HG03558 (cell line): ENCODE results near the gene LYL1.

Experiments used
- ATAC-seq: cut with Tn5 transposase; IDR thresholded peaks from one replicate; pipeline ENCODE4 v1.9.1; 2021; ENCODE audit warnings: moderate number of reproducible peaks; ENCODE audit not compliant: unreplicated experiment; ENCODE audit errors: extremely low read depth

The LYL1 gene

DNA sequence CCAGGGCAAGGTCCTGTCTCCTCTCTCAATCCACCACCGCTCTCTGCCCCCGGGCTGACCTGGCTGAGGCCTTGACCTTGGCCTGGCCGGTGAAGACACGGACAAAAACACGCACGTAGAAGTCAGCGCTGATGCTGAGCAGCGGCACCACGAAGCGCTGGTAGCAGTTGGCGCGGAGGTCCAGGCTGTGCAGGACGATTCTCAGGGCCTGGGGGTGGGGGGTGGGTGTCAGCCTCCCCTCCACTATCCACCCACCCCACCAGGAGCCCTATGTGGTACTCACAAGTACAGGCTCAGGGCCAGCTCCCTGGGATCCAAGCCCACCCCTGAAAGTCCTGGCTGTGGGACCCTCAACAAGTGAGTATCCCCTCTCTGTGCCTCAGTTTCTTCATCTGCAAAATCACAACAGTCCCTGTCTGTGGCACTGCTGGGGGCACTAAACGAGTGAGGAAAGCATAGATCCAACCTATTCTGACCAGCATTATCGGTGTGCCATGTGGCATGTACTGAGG, 7.5 kb upstream of the LYL1 start:
- no peak for ATAC-seq

DNA sequence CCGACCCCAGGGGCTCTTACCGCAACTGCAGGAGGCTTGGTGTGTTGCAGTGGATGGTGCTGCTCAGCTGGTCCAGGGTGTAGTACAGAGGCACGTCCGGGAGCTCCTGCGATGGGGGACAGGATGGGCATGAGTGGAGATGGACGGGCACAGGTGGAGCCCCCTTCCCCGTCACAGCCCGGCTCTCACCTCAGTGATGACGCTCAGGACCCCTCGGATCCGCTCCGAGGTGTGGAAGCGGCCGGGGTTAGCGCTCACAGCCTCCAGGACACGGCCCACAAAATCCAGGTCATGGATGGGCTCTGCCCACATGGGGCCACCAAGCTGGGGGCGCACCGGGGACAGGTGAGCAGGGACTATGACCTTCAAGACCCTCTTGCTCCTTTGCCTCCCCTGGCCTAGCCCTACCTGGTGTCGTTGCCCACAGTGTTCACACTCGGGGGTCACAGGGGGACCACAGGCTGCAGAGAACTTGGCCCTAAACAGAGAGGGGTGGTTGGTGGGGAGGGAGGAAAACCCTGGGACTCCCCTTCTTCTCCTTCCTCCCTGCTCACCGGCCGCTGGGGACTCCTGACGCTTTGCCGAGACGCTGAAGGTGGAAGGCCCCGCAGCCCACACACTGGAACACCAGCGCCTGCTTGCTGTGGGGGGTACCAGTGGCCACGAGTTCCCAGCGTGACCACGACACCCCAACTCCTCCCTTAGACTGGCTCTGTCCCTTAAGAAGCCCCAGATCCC, 6.9 kb upstream of the LYL1 start:
- no peak for ATAC-seq

DNA sequence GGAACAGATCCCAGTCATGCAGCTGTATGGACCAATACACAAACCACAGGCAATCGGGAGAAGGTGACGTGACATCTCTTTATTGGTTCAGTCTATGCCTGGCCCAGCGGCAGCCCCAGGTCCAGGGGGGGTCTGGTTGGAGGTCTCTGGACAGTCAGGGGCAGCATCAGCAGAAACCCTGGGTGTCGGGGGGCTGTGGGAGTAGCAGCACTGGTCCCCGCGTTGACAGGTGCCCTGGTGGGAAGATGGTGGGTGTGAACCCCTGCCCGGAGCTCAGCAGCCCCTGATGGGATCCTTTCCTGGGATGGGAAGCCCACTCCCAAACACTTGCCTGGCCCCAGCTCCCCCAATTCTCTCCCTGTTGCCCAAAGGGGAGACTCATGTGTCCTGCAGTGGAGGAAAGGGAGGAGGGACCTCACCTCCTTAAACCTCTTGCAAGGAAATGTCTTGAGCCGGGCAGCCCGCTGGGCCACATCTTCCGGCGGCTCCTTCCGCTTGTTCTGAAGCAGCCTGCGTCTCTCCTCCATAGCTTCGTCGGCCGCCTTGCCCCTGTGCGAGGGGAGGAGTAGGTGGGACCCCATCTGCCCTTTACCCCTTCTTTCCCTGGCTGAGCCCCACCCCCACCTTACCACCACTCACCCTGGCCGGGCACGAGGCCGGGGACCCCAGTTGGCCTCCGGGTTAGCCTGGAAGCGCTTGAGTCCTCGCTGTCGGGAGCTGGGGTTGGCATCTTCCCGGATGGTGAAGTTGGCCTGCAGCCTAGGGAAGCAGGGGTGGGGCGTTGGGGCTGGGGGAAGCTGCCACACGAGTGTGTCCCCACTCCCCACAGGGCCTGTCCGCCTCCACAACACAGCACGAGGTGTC, 2.4 kb upstream of the LYL1 start:
- ATAC-seq = no peak

GRCh38 chr19:13104360-13104847, 1.7 kb upstream of the LYL1 start:
- ATAC-seq = no peak

GRCh38 chr19:13103581-13104359, 1.1 kb upstream of the LYL1 start:
- no peak for ATAC-seq

DNA sequence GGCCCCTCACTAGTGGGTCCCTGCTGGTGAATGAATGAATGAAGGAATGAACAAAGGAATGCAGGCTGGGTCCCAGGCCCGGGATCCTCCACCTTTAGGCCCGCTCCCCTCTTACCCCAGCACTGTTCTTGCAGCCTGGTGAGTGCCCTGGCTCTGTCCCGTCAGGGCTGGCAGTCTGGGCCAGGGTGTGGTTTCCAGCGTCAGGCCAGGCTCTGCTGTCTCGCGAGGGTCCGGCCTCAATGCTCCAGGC, 317 bp downstream of the LYL1 start:
- no peak for ATAC-seq

- ATAC-seq = no peak
Observed at GRCh38 chr19:13101590-13102415, 855 bp downstream of the LYL1 start.

DNA sequence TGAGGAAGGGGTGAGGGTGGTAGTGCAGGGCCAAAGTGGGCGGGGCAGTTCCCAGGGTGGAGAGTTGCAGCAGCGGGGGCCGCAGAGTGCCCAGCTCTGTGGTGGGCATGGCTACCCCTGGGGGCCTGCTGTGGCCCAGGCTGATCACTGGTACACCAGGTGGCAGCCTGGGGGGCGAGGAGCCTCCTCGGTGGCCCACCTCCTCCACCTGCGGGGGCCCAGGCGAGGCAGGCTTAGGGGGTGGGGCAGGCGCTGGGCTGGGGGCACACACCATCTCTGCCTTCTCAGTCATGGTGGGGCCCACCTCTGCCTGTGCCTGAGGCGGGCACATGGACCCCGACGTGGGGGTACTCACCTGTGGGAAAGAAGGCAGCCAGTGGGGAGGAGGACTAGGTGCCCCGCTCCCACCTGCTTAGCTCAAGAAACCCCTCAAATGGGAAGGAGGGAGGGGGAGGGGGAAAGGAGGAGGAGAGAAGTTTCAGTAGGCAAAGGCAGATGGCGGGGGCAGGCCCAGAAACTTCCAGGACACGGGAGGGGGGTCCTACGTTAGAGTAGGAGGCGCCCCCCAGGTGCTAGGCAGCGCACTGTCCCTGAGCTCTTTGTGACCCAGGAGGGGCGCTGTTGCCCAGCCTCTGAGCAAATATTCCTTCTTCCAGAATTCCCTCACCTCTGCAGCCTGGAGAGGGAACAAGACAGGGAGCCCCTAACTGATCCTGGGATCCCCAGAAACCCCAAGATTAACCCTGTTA, 1.6 kb downstream of the LYL1 start:
- no peak for ATAC-seq

GRCh38 chr19:13100031-13100588, 2.5 kb downstream of the LYL1 start:
- ATAC-seq = no peak

DNA sequence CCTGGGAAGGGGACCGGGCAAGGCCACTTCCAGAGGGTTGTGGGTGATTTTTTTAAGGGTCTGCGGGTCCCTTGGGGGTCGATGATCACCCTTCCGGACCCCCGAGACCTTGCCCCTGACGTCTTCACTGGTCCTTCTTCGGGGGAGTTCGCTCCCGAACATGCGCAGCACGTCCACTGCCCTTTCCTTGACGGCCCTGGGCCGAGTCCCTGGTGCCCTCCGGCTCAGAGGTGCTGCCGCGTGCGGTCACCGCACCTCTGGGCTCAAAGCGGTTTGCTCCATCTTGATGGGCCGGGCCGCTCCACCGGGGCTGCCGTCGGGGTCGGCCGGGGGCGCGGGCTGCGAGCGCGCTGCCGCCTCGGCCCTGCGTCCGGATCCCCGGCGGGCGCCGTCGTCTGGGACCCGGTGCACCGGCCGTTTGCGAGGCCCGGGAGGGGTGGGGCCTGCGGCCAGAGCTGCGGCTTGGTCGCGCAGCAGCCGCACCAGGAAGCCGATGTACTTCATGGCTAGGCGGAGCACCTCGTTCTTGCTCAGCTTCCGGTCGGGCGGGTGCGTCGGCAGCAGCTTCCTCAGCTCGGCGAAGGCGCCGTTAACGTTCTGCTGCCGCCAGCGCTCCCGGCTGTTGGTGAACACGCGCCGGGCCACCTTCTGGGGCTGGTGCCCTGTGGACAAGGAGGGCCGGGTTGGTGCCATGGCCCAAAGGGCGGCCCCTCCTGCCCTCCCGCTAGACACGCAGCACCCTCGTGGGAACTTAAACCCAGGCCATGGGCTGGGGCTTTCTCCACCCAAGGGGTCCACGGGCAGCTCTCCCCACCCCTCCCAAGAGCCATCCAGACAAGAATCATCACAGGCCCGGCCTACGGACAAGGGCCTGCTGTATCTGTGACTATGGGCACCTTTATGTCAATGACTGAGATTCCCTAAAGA, 3.3 kb downstream of the LYL1 start:
- no peak for ATAC-seq

- ATAC-seq = no peak
Observed at GRCh38 chr19:13098277-13099072, 4.2 kb downstream of the LYL1 start.

DNA sequence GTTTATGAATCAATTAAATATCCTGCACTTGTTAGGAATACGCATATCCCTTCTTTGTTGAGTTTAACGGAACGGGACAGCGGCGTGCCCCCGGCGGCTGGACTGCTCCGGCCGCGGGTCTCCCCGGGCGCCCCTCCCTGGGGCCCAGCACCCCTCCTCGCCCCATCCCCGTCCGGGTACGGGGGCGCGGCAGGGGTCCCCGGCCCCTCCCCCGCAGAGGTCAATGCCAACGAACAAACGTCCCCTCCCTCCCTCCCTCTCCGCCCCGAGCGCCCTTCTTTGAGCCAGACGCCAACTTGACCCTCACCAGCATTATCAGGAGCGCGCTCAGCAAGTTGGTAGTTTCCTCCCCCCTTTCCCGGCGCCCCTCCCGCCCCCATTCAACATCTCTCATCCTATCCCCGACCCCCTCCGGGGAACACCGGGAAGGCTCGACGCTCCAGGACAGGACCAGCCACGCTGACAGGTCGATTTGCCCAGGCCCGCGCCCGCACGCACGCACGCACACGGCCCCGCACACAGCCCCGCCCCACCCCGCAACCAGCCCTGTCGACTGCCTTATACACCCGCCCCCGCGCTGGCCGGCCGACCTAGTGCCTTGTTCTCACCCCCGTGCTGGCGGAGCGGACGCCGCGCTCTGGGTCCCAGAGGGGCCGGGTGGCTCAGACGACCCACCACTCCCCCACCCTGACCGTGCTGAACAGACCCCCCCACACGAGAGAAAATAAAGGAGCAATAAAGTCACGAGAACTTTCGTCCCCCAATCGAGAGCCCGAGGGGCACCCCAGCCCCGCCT, 5.0 kb downstream of the LYL1 start:
- ATAC-seq = no peak

DNA sequence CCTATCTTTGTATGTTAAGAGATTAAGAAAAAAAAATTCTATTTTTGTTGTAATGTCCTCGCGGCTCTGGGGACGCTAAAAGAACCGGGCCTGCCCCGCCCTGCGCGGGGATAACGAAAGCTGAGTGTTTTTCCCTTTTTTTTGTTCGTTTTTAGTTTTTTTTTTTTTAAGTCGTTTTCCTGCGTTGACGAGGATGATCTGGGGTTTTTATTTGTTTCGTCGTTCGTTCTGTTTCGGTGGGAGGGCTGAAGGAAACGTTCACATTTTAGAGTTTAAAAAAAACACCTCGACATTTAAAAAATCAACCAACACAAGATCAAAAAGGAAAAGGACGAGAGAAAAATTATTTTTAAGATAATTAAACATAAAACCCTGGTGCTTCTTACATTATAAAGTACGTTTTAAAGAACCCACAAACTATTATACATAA, 5.6 kb downstream of the LYL1 start:
- no peak for ATAC-seq

GRCh38 chr19:13095934-13096927, 6.4 kb downstream of the LYL1 start:
- no peak for ATAC-seq

DNA sequence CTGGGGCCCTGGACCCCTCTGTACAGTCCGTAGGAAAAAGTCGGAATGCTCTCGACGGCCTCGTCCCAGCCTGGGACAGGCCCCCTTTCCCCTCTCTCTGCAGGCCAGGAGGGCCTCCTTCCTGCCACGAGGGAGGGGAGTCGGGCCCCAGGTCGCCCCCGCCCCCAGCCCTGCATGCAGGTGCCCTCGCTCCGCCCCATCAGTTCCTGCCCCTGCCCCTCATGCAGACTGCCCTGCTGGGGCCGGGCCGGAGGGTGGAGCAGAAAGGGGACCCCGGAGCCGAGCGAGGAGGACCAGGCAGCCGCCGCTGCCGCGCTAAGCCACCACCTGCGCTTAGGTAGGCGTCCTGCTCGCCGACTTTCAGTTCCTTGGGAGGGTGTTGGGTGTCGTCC, 7.3 kb downstream of the LYL1 start:
- ATAC-seq = no peak
